NCI-H1092 treated with DMSO at 0.1 percent for 48 hours (cell line): ENCODE results near the gene GUCA1A.
"Not testable (repeated sequence)": the region's sequence is repeated elsewhere in the genome, so short reads cannot be mapped to it uniquely, and the experiment has no call there.

ENCODE experiments used
- DNase-seq: peaks from one replicate; lab custom pipeline; 2025; lab: John Stamatoyannopoulos, UW

The GUCA1A gene

GRCh38 chr6:42210551-42210950 lies 37.4 kb downstream of the GUCA1A start:
- DNase-seq, result peak; percentile 89

GRCh38 chr6:42211726-42212125 lies 38.6 kb downstream of the GUCA1A start:
- no peak for DNase-seq

DNA sequence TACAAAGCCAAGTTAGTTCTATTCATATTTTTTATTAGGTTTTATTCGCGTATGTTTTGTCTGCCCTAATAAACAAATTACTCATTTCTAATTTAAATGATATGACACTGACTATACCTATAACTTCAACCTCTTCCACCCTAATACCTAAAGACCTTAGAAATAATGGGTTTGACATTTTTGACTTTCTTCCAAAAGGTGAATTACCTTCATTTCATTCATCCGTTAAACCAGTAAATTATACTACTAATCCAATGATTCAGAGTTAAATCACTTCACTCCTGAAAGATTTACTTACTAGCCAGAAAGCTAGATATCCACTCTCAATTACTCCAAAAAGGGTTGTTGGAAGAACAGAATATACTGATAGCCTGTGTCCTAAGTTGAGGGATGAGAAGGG lies 39.3 kb downstream of the GUCA1A start:
- DNase-seq, result no peak

- DNase-seq, result not testable (repeated sequence)
Observed at GRCh38 chr6:42216495-42216894, 43.3 kb downstream of the GUCA1A start.

- DNase-seq, result no peak
Observed at GRCh38 chr6:42217157-42217518, 44.0 kb downstream of the GUCA1A start.

- peak; percentile 97 for DNase-seq
Observed at GRCh38 chr6:42217519-42218367, 44.6 kb downstream of the GUCA1A start, which contains the start of gene MRPS10. TSS of gene MRPS10 (minus strand) at chr6:42217861. CDS start at chr6:42217849, 12 bp downstream.

GRCh38 chr6:42220807-42221206 lies 47.6 kb downstream of the GUCA1A start:
- no peak for DNase-seq

- DNase-seq, result no peak
Observed at GRCh38 chr6:42221546-42221945, 48.4 kb downstream of the GUCA1A start.

GRCh38 chr6:42222448-42222847 lies 49.3 kb downstream of the GUCA1A start:
- no peak for DNase-seq

- DNase-seq, result no peak
Observed at GRCh38 chr6:42224222-42225028, 51.3 kb downstream of the GUCA1A start.

- no peak for DNase-seq
Observed at GRCh38 chr6:42225029-42225339, 51.8 kb downstream of the GUCA1A start.

DNA sequence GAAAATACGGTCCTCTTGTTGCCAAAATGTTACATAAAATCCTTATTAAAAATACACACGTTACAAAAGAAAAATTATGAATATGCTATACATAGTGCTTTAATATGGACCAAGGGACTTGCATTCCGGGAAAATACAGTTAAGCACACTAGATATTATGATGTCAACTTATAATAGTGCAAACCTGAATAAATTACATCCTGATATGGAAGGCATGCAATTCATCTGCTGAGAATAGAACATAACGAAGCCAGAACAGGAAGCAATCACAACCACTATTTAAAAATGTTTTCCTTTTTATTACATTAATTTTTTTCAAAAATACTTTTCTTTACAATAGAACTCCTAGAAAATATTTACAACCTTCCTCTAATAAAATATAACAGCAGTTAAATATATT lies 52.3 kb downstream of the GUCA1A start:
- DNase-seq, result no peak

GRCh38 chr6:42226161-42226611 lies 53.0 kb downstream of the GUCA1A start:
- no peak for DNase-seq

GRCh38 chr6:42226645-42227143 lies 53.5 kb downstream of the GUCA1A start:
- no peak for DNase-seq

- DNase-seq, result no peak
Observed at GRCh38 chr6:42227173-42227850, 54.1 kb downstream of the GUCA1A start.

GRCh38 chr6:42228305-42228704 lies 55.1 kb downstream of the GUCA1A start:
- DNase-seq, result no peak
